ENCODE results near the gene PHOX2A.

DNA sequence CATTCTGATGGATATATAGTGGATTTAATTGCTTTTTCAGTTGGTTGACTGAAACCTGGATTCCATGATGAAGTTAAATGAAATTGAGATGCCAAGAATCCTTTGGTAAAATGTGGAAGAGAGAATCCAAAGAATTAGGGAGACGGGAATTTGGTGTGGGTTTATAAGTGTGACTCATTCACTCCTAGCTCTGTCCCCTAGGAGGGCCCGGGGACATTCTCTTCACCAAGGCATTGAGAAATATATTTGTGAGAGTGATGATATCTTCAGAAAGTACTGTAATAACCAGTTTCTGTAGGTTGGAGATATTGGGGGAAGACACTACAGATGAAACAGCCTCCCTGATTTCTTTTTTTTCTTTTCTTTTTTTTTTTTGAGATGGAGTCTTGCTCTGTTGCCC lies 13.6 kb upstream of the PHOX2A start:
- TF ChIP-seq, protein P1, sequence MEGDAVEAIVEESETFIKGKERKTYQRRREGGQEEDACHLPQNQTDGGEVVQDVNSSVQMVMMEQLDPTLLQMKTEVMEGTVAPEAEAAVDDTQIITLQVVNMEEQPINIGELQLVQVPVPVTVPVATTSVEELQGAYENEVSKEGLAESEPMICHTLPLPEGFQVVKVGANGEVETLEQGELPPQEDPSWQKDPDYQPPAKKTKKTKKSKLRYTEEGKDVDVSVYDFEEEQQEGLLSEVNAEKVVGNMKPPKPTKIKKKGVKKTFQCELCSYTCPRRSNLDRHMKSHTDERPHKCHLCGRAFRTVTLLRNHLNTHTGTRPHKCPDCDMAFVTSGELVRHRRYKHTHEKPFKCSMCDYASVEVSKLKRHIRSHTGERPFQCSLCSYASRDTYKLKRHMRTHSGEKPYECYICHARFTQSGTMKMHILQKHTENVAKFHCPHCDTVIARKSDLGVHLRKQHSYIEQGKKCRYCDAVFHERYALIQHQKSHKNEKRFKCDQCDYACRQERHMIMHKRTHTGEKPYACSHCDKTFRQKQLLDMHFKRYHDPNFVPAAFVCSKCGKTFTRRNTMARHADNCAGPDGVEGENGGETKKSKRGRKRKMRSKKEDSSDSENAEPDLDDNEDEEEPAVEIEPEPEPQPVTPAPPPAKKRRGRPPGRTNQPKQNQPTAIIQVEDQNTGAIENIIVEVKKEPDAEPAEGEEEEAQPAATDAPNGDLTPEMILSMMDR (conservative IDR thresholded peaks at IDR 0.05), result no peak
- TF ChIP-seq EZH2 (IDR thresholded peaks at IDR 0.05; ENCODE audit: low read depth), result no peak

Data from PC-9 (cell line).